ENCODE data around the gene WDR82. TPM values are rescaled to one million over a fixed set of nuclear protein-coding genes. Genes with fewer than 3 reads are reported as not detected.
A peak's percentile ranks its signal among the peaks of the same experiment; 100 is the strongest.

WDR82 gene
- total and polyA plus RNA-seq, 9 of the 15 experiments (the other 6 are each of a cell fraction or from before 2014, with no cell fraction given): 6.4 to 62.9 (median 37.1) TPM

DNA sequence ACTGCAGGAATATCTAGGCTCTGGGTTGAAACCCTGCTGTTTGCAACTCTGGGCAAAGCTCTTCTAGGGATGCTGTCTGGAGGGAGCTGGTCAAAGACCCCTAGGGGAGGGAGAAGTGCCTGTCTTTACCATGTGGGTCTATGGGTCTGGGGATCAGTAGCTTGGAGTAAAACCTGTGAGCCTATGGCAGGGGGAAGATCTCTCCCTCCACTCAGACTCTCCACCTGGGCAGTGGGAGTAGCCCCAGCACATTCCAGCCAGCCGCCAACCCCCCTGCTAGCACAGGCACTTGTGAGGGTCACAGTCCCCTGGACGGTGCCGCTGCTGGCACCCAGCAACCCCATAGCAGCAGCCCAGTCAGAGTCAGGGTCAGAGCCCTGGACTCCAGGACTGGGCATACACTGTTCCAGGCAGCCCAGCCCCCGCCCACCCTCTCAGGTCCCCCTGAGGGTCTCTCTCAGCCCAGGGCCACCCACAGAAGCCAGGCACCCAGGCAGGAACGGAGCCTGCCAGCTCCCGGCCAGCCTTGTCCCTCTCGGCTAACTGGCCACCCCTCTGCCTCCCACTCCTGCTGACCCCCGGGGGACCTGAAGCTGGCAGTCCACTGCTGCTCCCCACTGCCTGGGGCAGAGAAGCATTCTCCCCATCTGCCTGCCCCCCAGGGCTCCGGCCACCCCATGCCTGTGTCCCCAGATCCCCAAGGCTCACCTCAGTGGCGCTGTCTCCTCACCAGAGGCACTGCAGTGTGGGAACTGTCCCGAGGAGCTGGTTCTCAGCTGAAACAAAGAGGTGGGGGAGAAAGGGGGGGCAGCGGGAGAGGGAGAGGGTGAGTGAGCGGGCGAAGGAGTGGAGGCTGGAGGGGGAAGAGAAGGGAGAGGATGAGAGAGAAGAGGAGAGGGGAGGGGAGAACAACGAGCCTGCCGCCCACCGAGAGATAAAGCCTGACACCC, 20.0 kb upstream of the WDR82 start (continued):
- TF ChIP-seq MITF (IDR thresholded peaks at IDR 0.05) (no peak), KDM2B (CRISPR knock-in tag; IDR thresholded peaks at IDR 0.05) (no peak), NRF1 (conservative IDR thresholded peaks at IDR 0.05 in 1 of 2, IDR thresholded peaks at IDR 0.05 in 1 of 2) (no peak), BRD9 (IDR thresholded peaks at IDR 0.05; ENCODE audit: low read depth, partially characterized antibody) (no peak), BCLAF1 (IDR thresholded peaks at IDR 0.05; ENCODE audit: borderline replicate concordance in 1 of 2, control insufficient read depth in 1 of 2, low read depth in 2 of 2, low read length in 1 of 2) (no peak), ZNF740 (CRISPR knock-in tag; IDR thresholded peaks at IDR 0.05) (no peak), ZNF740 (tag; IDR thresholded peaks at IDR 0.05) (0 out of 4 replicates have a peak, but pooled peaks of 1 of the 2 experiments have one; percentile 16), KLF1 (tag; IDR thresholded peaks at IDR 0.05) (no peak), CBX8 (IDR thresholded peaks at IDR 0.05; ENCODE audit: borderline replicate concordance, extremely low read depth, low read depth, low read length, poor library complexity, severe bottlenecking) (no peak)
- TF ChIP-seq, protein P1, sequence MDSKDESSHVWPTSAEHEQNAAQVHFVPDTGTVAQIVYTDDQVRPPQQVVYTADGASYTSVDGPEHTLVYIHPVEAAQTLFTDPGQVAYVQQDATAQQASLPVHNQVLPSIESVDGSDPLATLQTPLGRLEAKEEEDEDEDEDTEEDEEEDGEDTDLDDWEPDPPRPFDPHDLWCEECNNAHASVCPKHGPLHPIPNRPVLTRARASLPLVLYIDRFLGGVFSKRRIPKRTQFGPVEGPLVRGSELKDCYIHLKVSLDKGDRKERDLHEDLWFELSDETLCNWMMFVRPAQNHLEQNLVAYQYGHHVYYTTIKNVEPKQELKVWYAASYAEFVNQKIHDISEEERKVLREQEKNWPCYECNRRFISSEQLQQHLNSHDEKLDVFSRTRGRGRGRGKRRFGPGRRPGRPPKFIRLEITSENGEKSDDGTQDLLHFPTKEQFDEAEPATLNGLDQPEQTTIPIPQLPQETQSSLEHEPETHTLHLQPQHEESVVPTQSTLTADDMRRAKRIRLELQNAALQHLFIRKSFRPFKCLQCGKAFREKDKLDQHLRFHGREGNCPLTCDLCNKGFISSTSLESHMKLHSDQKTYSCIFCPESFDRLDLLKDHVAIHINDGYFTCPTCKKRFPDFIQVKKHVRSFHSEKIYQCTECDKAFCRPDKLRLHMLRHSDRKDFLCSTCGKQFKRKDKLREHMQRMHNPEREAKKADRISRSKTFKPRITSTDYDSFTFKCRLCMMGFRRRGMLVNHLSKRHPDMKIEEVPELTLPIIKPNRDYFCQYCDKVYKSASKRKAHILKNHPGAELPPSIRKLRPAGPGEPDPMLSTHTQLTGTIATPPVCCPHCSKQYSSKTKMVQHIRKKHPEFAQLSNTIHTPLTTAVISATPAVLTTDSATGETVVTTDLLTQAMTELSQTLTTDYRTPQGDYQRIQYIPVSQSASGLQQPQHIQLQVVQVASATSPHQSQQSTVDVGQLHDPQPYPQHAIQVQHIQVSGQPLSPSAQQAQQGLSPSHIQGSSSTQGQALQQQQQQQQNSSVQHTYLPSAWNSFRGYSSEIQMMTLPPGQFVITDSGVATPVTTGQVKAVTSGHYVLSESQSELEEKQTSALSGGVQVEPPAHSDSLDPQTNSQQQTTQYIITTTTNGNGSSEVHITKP (IDR thresholded peaks at IDR 0.05; ENCODE audit: partially characterized antibody): no peak
